Fibroblast of mammary gland (primary cell): Measurements from ENCODE around the gene FAM98C.

ENCODE experiments used
- DNase-seq: peaks from one replicate; pipeline ENCODE4 v3.0.0-alpha.2; 2010; ENCODE audit warnings: low read depth
- H3K4me3 ChIP-seq: 2 replicates; pipeline ENCODE4 v1.5.1; 2011; ENCODE audit warnings: low read depth, mild to moderate bottlenecking, low read length, moderate library complexity; ENCODE audit not compliant: control insufficient read depth
- CTCF ChIP-seq: conservative IDR thresholded peaks from 2 replicates; pipeline ENCODE4 v1.5.1; 2011; ENCODE audit warnings: low read depth, low read length, inconsistent platforms; ENCODE audit not compliant: control insufficient read depth, insufficient read depth

The FAM98C gene

GRCh38 chr19:38394488-38394887 is 8.4 kb upstream of the FAM98C start:
- DNase-seq, result peak; percentile 48

GRCh38 chr19:38395381-38396114 is 7.3 kb upstream of the FAM98C start:
- TF ChIP-seq CTCF, result no peak
- H3K4me3 ChIP-seq, result no peak overlapping the region
- DNase-seq, result no peak

More at GRCh38 chr19:38394488-38394887, 8.4 kb upstream of the FAM98C start:
- no peak overlapping the region for H3K4me3 ChIP-seq
- TF ChIP-seq CTCF, result no peak

DNA sequence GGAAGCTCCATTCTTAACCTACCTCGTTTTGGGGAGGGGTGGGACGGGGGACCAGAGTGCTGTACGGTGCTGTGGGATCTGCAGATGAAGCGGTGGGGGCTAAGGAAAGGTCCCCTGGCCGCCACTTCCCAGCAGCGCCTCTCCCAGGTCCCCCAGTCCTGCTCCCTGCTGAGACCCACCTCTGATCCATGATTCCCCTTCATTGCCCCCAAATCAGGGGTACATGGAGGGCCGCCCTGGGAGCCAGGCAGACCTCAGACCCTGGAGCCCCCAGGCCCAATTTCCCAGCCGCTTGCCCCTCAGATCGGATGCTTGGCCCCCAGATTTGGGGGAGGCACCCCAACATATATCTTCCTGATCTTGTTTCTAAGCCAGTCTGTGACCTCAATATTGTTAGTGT is 3.8 kb upstream of the FAM98C start:
- no peak overlapping the region for H3K4me3 ChIP-seq
- TF ChIP-seq CTCF, result no peak
- DNase-seq, result no peak

DNA sequence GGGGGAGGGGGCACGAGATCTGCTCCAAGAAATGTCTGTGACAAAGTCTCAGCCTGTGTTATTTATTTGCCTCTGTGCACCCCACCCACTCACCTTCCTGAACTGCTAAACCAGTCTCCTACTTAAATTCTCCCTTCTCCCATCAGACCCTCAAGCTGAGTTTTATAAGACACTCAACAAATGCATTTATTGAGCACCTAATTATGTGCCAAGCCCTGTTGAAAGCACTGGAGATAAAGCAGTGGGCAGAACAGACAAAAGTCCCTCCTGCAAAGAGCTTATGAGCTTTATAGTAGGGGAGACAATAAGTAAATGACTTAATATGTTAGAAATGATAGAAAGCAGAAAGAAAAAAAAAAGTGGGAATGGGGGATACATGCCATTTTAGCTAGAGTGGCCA is 3.4 kb upstream of the FAM98C start:
- no peak for TF ChIP-seq CTCF
- H3K4me3 ChIP-seq, result no peak overlapping the region
- DNase-seq, result no peak

- no peak overlapping the region for H3K4me3 ChIP-seq
- DNase-seq, result no peak
- TF ChIP-seq CTCF, result no peak
Measured at GRCh38 chr19:38400361-38400760, 2.5 kb upstream of the FAM98C start.

GRCh38 chr19:38401148-38401547 is 1.7 kb upstream of the FAM98C start:
- peak; percentile 34 for DNase-seq

More at GRCh38 chr19:38401148-38401547, 1.7 kb upstream of the FAM98C start:
- no peak overlapping the region for H3K4me3 ChIP-seq
- no peak for TF ChIP-seq CTCF
